Hair follicle dermal papilla cell (primary cell): ENCODE data around the gene MINDY4. TPM values are rescaled to one million over a fixed set of nuclear protein-coding genes. Genes with fewer than 3 reads are reported as not detected.

Experiments
- total RNA-seq: library from RNA; depleted of rRNA; stranded (reverse); fragments of >200 nt; gene quantifications from 2 replicates; pipeline ENCODE4 v1.2.3, GENCODE V29; 2012

MINDY4 gene
- total RNA-seq: 14.2 and 14.8 TPM in 2 replicates

DNA sequence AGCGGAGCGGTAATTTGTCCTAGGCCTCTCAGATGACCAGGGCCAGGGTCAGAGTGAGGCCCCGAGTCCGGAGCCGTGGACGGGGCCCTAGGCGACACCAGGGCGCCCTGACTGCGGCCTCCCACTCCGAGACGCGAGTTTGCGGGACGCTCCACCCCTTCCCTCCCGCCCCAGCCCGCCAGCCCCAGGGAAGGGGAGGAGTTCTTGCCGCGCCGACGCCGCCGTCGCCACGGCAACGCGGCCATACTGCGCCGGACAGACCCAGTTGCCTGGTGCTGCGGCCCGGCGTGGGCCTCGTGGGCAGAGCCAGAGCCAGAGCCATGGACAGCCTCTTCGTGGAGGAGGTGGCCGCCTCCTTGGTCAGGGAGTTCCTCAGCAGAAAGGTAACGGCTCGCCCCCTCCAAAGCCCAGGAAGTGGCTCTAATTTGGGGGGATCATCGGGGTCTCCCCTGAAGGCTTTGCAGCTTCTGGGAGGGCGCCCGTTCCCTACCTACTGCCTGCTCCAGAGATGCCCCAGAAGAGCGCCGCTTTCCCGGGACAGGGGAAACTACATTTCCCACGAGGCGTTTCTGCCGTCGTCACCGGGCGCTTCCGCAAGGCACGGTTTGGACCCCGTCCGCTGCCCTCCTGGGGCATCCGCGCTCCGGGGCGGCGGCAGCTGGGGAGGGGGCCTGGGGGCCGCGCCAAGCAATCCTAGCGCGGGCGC lies at the start of gene MINDY4:
Gene MINDY4, plus strand, starts transcription at position 244 of the 706 bp plus-strand sequence. Its CDS starts 77 bp downstream, at position 321.

GRCh38 chr7:30751696-30752273 lies 19.4 kb upstream of the MINDY4 start, which contains the start of gene INMT:
Gene INMT, plus strand, starts transcription at chr7:30752135. Its CDS starts 16 bp downstream, at chr7:30752151.

GRCh38 chr7:30911561-30911969 lies 140.3 kb downstream of the MINDY4 start, which contains the start of gene AQP1:
Gene AQP1, plus strand, starts transcription at chr7:30911853. Its CDS starts 57 bp downstream, at chr7:30911910.

Other genes with a start within 250 kb of the MINDY4 start
- 275 and 344 TPM in 2 replicates for gene GARS1, start 176.5 kb upstream of the MINDY4 start, total RNA-seq
- not detected in 2 replicates for gene CRHR2, start 89.0 kb upstream of the MINDY4 start, total RNA-seq
- 0.97 and 1.5 TPM in 2 replicates for gene INMT, start 19.3 kb upstream of the MINDY4 start, total RNA-seq
- gene AQP1, start 140.4 kb downstream of the MINDY4 start, total RNA-seq: 36.2 and 47.4 TPM in 2 replicates
- not detected in 2 replicates for gene GHRHR, start 192.5 kb downstream of the MINDY4 start, total RNA-seq